GM23338 (cell line): ENCODE data around the gene PTTG1IP. TPM values are rescaled to one million over a fixed set of nuclear protein-coding genes. Genes with fewer than 3 reads are reported as not detected.
A peak's percentile ranks its signal among the peaks of the same experiment; 100 is the strongest.

Experiments
- ATAC-seq: fragments of 200-7000 bp; cut with Tn5 transposase; 3 replicates; pipeline ENCODE4 v1.9.1; 2020
- DNase-seq: peaks from one replicate; pipeline ENCODE4 v3.0.0-alpha.2; 2015; ENCODE audit warnings: low spot score
- H2AFZ ChIP-seq: fragments of 200-600 bp; sonication (generic); 2 replicates; pipeline ENCODE4 v1.8.0; 2016; ENCODE audit warnings: antibody characterized with exemption, mild to moderate bottlenecking, moderate library complexity
- H3F3A ChIP-seq: fragments of 200-600 bp; sonication (generic); replicated peaks from 2 replicates; pipeline ENCODE4 v1.8.0; 2017; ENCODE audit warnings: antibody characterized with exemption, mixed run types, low read depth
- H3K27ac ChIP-seq: fragments of 200-600 bp; sonication (generic); 2 replicates; pipeline ENCODE4 v1.6.1; 2016; ENCODE audit warnings: low read depth
- H3K27me3 ChIP-seq: fragments of 200-600 bp; sonication (generic); 2 replicates; pipeline ENCODE4 v1.8.0; 2016; ENCODE audit warnings: mild to moderate bottlenecking, mixed run types, moderate library complexity; ENCODE audit not compliant: insufficient read depth
- H3K36me3 ChIP-seq: fragments of 200-600 bp; sonication (generic); 2 replicates; pipeline ENCODE4 v1.8.0; 2016; ENCODE audit warnings: mild to moderate bottlenecking; ENCODE audit not compliant: insufficient read depth
- H3K4me1 ChIP-seq: fragments of 200-600 bp; sonication (generic); 2 replicates; pipeline ENCODE4 v1.8.0; 2016; ENCODE audit warnings: mild to moderate bottlenecking, moderate library complexity; ENCODE audit not compliant: insufficient read depth
- H3K4me2 ChIP-seq: fragments of 200-600 bp; sonication (generic); 2 replicates; pipeline ENCODE4 v1.7.1; 2017; ENCODE audit warnings: mixed run types
- H3K4me3 ChIP-seq: fragments of 200-600 bp; sonication (generic); 2 replicates; pipeline ENCODE4 v1.6.1; 2016; ENCODE audit warnings: mixed run types
- H3K79me2 ChIP-seq: fragments of 200-600 bp; sonication (generic); replicated peaks from 2 replicates; pipeline ENCODE4 v1.8.0; 2017; ENCODE audit warnings: mild to moderate bottlenecking; ENCODE audit not compliant: insufficient read depth
- H3K9me2 ChIP-seq: fragments of 200-600 bp; sonication (generic); 2 replicates; pipeline ENCODE4 v1.8.0; 2017; ENCODE audit not compliant: insufficient read depth
- H4K20me1 ChIP-seq: fragments of 200-600 bp; sonication (generic); replicated peaks from 2 replicates; pipeline ENCODE4 v1.8.0; 2017; ENCODE audit warnings: mild to moderate bottlenecking; ENCODE audit not compliant: insufficient read depth
- H3K27ac Mint-ChIP-seq: 2 replicates; pipeline ENCODE4 v1.8.0; 2020; ENCODE audit warnings: inconsistent platforms, mild to moderate bottlenecking, moderate library complexity, mixed read lengths
- H3K27me3 Mint-ChIP-seq: 3 replicates; pipeline ENCODE4 v1.8.0; 2022; ENCODE audit warnings: low read depth, mild to moderate bottlenecking, moderate library complexity, mixed read lengths, inconsistent platforms; ENCODE audit not compliant: insufficient read depth, poor library complexity
- H3K36me3 Mint-ChIP-seq: 3 replicates; pipeline ENCODE4 v1.8.0; 2021; ENCODE audit warnings: low read depth, mild to moderate bottlenecking, inconsistent platforms, moderate library complexity, mixed read lengths
- H3K4me1 Mint-ChIP-seq: 3 replicates; pipeline ENCODE4 v1.8.0; 2020; ENCODE audit warnings: mild to moderate bottlenecking, inconsistent platforms, mixed read lengths
- H3K4me3 Mint-ChIP-seq: 3 replicates; pipeline ENCODE4 v1.8.0; 2021; ENCODE audit warnings: moderate library complexity, mild to moderate bottlenecking, inconsistent platforms, mixed read lengths
- H3K9me3 Mint-ChIP-seq: 3 replicates; pipeline ENCODE4 v1.8.0; 2020; ENCODE audit warnings: moderate library complexity, mild to moderate bottlenecking, inconsistent platforms, mixed read lengths
- EZH2 ChIP-seq: fragments of 200-600 bp; sonication (generic); IDR thresholded peaks from one replicate; pipeline ENCODE4 v1.8.0; 2017; ENCODE audit warnings: antibody characterized with exemption, mild to moderate bottlenecking, low read depth; ENCODE audit not compliant: unreplicated experiment
- EZH2phosphoT487 ChIP-seq: fragments of 200-600 bp; sonication (generic); IDR thresholded peaks from one replicate; pipeline ENCODE4 v1.8.1; 2018; ENCODE audit warnings: antibody characterized with exemption; ENCODE audit not compliant: unreplicated experiment
- NANOG ChIP-seq: IDR thresholded peaks from 2 replicates; pipeline ENCODE4 v1.6.1; 2016; ENCODE audit warnings: antibody characterized with exemption, borderline replicate concordance
- POLR2AphosphoS5 ChIP-seq: IDR thresholded peaks from 2 replicates; pipeline ENCODE4 v1.6.1; 2016; ENCODE audit warnings: antibody characterized with exemption, low read depth
- ZNF114 ChIP-seq: fragments of 250-450 bp; sonication (Bioruptor Pico); IDR thresholded peaks from 2 replicates; pipeline ENCODE4 v1.5.0; 2020; ENCODE audit warnings: mild to moderate bottlenecking, moderate library complexity
- ZNF331 ChIP-seq: fragments of 250-450 bp; sonication (Bioruptor Pico); IDR thresholded peaks from 2 replicates; pipeline ENCODE4 v1.5.0; 2020; ENCODE audit warnings: low read depth, mild to moderate bottlenecking, moderate library complexity
- polyA plus RNA-seq: library from polyadenylated mRNA; unstranded; fragments of >200 nt; fragmentation: Nextera tagmentation; extraction: Ambion mirVana; gene quantifications from 2 replicates; pipeline ENCODE4 v1.2.1, GENCODE V29; 2016
- total RNA-seq: library from RNA; depleted of rRNA; stranded (reverse); fragments of >200 nt; shearing (Covaris generic); gene quantifications from 2 replicates; pipeline ENCODE4 v1.2.3, GENCODE V29; 2014
- TF ChIP-seq, protein P1 (sequence below): IDR thresholded peaks from one replicate; pipeline ENCODE4 v1.6.1; 2018; ENCODE audit warnings: antibody characterized with exemption; ENCODE audit not compliant: unreplicated experiment
- TF ChIP-seq, protein P2 (sequence below): IDR thresholded peaks from 2 replicates; pipeline ENCODE4 v1.6.1; 2016; ENCODE audit warnings: antibody characterized with exemption
- TF ChIP-seq, protein P3 (sequence below): fragments of 250-450 bp; sonication (Bioruptor Pico); IDR thresholded peaks from 2 replicates; pipeline ENCODE4 v1.5.0; 2020; ENCODE audit warnings: mild to moderate bottlenecking, moderate library complexity

PTTG1IP gene
- total and polyA plus RNA-seq, 2 experiments from 2014 or later, result 99.9 to 172 TPM

DNA sequence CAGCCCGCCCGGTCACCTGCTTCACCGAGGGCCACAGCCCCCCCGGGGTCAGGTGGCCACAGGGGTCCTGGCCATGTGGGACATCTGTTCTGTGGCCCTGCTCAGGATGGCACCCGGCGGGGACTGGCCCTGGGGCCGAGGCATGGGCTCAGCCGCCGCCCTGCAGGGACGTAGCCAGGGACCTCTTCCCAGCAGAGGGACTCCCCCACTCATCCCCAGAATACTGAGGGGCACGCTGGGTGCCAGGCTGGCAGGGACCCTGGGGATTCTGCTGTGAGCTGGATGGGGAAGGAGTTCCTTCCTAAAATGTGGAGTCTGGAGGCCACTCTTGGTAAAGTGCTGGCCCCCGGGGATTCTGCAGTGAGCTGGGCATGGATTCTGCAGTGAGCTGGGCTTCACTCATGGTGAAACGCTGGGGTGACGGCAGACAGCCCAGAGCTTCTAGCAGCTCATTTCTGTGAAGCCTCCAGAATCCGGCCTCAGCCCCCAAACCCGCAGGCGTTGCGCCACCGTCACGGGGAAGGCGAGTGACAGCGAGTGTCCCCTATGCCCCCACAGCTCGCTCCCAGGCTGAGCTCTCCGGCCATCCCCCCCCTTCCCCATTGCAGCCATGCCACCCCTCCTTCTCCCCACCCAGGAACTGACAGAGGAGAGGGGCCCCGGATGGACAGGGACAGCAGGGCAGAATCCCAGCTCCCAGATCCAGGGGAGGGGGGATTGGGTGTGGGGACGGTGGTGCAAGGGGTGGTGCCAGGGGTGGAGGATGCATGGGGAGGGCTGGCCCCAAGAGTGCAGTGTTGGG lies 45.8 kb upstream of the PTTG1IP start:
- H3K4me1 Mint-ChIP-seq, result peaks cover 12% of the 10 kb centered on the region
- H3F3A ChIP-seq, result 0 out of 2 replicates have a peak, but pooled peaks cover under 1% of the 10 kb centered on the region
- H3K27ac Mint-ChIP-seq, result no peak overlapping the region
- no peaks in the 10 kb centered on the region for H3K9me2 ChIP-seq
- H3K27me3 ChIP-seq, result peaks cover 73% of the 10 kb centered on the region
- TF ChIP-seq, protein P1, sequence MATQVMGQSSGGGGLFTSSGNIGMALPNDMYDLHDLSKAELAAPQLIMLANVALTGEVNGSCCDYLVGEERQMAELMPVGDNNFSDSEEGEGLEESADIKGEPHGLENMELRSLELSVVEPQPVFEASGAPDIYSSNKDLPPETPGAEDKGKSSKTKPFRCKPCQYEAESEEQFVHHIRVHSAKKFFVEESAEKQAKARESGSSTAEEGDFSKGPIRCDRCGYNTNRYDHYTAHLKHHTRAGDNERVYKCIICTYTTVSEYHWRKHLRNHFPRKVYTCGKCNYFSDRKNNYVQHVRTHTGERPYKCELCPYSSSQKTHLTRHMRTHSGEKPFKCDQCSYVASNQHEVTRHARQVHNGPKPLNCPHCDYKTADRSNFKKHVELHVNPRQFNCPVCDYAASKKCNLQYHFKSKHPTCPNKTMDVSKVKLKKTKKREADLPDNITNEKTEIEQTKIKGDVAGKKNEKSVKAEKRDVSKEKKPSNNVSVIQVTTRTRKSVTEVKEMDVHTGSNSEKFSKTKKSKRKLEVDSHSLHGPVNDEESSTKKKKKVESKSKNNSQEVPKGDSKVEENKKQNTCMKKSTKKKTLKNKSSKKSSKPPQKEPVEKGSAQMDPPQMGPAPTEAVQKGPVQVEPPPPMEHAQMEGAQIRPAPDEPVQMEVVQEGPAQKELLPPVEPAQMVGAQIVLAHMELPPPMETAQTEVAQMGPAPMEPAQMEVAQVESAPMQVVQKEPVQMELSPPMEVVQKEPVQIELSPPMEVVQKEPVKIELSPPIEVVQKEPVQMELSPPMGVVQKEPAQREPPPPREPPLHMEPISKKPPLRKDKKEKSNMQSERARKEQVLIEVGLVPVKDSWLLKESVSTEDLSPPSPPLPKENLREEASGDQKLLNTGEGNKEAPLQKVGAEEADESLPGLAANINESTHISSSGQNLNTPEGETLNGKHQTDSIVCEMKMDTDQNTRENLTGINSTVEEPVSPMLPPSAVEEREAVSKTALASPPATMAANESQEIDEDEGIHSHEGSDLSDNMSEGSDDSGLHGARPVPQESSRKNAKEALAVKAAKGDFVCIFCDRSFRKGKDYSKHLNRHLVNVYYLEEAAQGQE, result no peak
- no peak for TF ChIP-seq NANOG
- peak overlapping the region; percentile 59 for H3K4me3 Mint-ChIP-seq
- peak overlapping the region; percentile 75 for H3K4me2 ChIP-seq
- H3K9me3 Mint-ChIP-seq, result no peaks in the 10 kb centered on the region; the same call in 2 of the 3 replicates
- H3K4me1 ChIP-seq, result peaks cover 6% of the 10 kb centered on the region; the same call in 1 of the 2 replicates
- no peaks in the 10 kb centered on the region for H4K20me1 ChIP-seq
- no peak for DNase-seq
- no peak overlapping the region for H3K27ac ChIP-seq
- ATAC-seq, result peak; percentile 22
- H2AFZ ChIP-seq, result no peak overlapping the region
- H3K79me2 ChIP-seq, result no peaks in the 10 kb centered on the region
- H3K36me3 ChIP-seq, result no peaks in the 10 kb centered on the region
- H3K4me3 ChIP-seq, result peak overlapping the region; percentile 48
- H3K36me3 Mint-ChIP-seq, result no peaks in the 10 kb centered on the region
- peaks cover 78% of the 10 kb centered on the region for H3K27me3 Mint-ChIP-seq

DNA sequence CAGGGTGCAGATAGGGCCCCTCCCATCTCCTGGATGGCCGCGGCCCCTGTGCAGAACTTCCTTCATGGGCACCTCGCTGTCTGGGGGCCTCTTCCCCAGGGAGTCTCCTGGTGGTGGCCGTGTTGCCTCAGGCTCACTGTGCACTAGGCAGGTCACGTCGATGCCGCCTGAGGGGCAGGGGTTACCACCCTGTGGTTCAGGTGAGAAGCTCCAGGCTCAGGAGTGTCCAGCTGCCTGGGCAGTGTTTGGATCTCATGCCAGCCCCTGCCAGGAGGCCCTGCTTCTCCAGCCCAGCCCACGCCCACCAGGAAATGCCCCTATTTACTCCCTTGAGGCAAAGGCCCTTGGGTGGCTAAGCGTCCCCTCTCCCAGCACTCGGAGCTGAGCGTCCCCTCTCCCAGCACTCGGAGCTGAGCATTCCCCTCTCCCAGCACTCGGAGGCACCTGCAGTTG lies 45.1 kb upstream of the PTTG1IP start:
- Histone ChIP-seq H3K4me1 (peaks cover 6% of the 10 kb centered on the region; the same call in 1 of the 2 replicates), H3K9me2 (no peaks in the 10 kb centered on the region), H3K4me3 (peak overlapping the region; percentile 48; the same call in 1 of the 2 replicates), H3K4me2 (peak overlapping the region; percentile 75; the same call in 1 of the 2 replicates), H3K27me3 (peaks cover 66% of the 10 kb centered on the region), H2AFZ (no peak overlapping the region), H3K36me3 (no peaks in the 10 kb centered on the region), H3K79me2 (no peaks in the 10 kb centered on the region), H3F3A (no peaks in the 10 kb centered on the region), H3K27ac (no peak overlapping the region), H4K20me1 (no peaks in the 10 kb centered on the region)
- H3K36me3 Mint-ChIP-seq, result no peaks in the 10 kb centered on the region
- DNase-seq (peak; percentile 90), ATAC-seq (peak; percentile 86)
- TF ChIP-seq EZH2phosphoT487 (no peak), EZH2 (no peak), ZNF331 (no peak), ZNF114 (no peak), POLR2AphosphoS5 (no peak)
- TF ChIP-seq, protein P2, sequence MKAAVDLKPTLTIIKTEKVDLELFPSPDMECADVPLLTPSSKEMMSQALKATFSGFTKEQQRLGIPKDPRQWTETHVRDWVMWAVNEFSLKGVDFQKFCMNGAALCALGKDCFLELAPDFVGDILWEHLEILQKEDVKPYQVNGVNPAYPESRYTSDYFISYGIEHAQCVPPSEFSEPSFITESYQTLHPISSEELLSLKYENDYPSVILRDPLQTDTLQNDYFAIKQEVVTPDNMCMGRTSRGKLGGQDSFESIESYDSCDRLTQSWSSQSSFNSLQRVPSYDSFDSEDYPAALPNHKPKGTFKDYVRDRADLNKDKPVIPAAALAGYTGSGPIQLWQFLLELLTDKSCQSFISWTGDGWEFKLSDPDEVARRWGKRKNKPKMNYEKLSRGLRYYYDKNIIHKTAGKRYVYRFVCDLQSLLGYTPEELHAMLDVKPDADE, result no peak
- TF ChIP-seq, protein P3, sequence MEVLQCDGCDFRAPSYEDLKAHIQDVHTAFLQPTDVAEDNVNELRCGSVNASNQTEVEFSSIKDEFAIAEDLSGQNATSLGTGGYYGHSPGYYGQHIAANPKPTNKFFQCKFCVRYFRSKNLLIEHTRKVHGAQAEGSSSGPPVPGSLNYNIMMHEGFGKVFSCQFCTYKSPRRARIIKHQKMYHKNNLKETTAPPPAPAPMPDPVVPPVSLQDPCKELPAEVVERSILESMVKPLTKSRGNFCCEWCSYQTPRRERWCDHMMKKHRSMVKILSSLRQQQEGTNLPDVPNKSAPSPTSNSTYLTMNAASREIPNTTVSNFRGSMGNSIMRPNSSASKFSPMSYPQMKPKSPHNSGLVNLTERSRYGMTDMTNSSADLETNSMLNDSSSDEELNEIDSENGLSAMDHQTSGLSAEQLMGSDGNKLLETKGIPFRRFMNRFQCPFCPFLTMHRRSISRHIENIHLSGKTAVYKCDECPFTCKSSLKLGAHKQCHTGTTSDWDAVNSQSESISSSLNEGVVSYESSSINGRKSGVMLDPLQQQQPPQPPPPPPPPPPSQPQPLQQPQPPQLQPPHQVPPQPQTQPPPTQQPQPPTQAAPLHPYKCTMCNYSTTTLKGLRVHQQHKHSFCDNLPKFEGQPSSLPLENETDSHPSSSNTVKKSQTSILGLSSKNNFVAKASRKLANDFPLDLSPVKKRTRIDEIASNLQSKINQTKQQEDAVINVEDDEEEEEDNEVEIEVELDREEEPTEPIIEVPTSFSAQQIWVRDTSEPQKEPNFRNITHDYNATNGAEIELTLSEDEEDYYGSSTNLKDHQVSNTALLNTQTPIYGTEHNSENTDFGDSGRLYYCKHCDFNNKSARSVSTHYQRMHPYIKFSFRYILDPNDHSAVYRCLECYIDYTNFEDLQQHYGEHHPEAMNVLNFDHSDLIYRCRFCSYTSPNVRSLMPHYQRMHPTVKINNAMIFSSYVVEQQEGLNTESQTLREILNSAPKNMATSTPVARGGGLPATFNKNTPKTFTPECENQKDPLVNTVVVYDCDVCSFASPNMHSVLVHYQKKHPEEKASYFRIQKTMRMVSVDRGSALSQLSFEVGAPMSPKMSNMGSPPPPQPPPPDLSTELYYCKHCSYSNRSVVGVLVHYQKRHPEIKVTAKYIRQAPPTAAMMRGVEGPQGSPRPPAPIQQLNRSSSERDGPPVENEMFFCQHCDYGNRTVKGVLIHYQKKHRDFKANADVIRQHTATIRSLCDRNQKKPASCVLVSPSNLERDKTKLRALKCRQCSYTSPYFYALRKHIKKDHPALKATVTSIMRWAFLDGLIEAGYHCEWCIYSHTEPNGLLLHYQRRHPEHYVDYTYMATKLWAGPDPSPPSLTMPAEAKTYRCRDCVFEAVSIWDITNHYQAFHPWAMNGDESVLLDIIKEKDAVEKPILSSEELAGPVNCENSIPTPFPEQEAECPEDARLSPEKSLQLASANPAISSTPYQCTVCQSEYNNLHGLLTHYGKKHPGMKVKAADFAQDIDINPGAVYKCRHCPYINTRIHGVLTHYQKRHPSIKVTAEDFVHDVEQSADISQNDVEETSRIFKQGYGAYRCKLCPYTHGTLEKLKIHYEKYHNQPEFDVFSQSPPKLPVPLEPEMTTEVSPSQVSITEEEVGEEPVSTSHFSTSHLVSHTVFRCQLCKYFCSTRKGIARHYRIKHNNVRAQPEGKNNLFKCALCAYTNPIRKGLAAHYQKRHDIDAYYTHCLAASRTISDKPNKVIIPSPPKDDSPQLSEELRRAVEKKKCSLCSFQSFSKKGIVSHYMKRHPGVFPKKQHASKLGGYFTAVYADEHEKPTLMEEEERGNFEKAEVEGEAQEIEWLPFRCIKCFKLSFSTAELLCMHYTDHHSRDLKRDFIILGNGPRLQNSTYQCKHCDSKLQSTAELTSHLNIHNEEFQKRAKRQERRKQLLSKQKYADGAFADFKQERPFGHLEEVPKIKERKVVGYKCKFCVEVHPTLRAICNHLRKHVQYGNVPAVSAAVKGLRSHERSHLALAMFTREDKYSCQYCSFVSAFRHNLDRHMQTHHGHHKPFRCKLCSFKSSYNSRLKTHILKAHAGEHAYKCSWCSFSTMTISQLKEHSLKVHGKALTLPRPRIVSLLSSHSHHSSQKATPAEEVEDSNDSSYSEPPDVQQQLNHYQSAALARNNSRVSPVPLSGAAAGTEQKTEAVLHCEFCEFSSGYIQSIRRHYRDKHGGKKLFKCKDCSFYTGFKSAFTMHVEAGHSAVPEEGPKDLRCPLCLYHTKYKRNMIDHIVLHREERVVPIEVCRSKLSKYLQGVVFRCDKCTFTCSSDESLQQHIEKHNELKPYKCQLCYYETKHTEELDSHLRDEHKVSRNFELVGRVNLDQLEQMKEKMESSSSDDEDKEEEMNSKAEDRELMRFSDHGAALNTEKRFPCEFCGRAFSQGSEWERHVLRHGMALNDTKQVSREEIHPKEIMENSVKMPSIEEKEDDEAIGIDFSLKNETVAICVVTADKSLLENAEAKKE (CRISPR knock-in tag), result no peak
- H3K27ac Mint-ChIP-seq, result no peak overlapping the region
- peak overlapping the region; percentile 72 for H3K4me3 Mint-ChIP-seq
- H3K4me1 Mint-ChIP-seq, result peaks cover 12% of the 10 kb centered on the region
- peaks cover 75% of the 10 kb centered on the region for H3K27me3 Mint-ChIP-seq
- no peaks in the 10 kb centered on the region; the same call in 2 of the 3 replicates for H3K9me3 Mint-ChIP-seq
